Ureter (tissue), 1 donor: ENCODE measurements around the gene RREB1. TPM values are rescaled to one million over a fixed set of nuclear protein-coding genes. Genes with fewer than 3 reads are reported as not detected.
"Not testable (repeated sequence)": the region's sequence is repeated elsewhere in the genome, so short reads cannot be mapped to it uniquely, and the experiment has no call there.

ENCODE experiments used
- DNase-seq: peaks from one replicate; pipeline ENCODE4 v3.0.0-alpha.2; 2020; ENCODE audit warnings: low spot score
- total RNA-seq: library from RNA; stranded (reverse); gene quantifications from one replicate; pipeline ENCODE4 v1.2.4, GENCODE V29; 2023
- donor health status: DM: yes; HTN: yes; CAD: no.

RREB1 gene
- total RNA-seq, 1 donor from 2014 or later, result 74.6 TPM

DNA sequence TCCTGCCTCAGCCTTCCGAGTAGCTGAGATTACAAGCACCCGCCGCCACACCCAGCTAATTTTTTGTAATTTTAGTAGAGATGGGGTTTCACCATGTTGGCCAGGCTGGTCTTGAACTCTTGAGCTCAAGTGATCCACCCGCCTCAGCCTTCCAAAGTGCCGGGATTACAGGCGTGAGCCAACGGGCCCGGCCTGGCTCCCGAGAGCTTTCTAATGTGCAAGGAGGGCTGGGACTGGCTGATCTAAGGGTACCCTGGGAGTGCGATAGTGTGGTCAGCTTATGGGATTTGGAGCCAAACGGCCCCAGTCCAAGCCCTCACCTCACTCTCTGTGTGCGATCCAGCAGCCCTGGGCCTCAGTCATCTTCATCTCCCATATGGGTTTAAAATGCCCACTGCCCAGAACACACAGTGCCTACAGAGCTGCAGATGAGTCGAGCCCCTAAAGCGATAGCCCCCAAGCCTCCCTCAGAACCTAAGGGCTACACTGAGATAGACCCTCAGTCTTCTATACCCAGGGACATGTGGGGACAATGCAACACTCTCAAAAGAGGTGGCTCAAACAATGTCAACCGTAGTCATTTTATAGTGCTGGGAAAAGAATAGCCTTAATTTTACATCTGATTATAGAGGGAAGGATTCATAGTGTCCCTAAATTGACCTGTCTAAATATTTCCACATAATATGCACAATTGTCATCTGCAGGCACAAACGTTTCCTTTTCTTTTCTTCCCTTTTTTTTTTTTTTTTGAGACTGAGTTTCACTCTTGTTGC is 155.2 kb downstream of the RREB1 start:
- no peak for DNase-seq

DNA sequence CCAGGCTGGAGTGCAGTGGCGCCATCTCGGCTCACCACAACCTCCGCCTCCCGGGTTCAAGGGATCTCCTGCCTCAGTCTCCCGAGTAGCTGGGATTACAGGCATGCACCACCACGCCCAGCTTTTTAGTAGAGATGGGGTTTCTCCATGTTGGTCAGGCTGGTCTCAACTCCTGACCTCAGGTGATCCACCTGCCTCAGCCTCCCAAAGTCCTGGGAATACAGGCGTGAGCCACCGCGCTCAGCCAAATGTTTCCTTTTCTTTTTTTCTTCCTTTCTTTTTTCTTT is 155.7 kb downstream of the RREB1 start:
- not testable (repeated sequence) for DNase-seq

DNA sequence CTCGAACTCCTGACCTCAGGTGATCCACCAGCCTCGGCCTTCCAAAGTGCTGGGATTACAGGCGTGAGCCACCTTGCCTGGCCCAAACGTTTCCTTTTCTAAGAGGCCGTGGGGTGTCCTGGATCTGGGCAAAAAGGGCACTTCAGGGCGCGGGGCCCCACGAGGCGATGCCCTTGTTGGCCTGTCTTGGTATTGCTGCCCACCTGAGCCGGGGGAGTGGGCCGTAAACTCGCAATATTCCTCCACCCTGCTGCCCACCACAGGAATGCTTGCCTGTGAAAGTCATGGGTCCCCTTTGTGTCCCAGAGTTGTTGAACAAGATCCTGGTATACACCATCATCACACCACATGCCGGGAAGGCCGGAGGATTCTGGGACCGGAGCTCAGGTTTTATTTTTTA is 156.3 kb downstream of the RREB1 start:
- peak; percentile 35 for DNase-seq

- peak; percentile 17 for DNase-seq
Observed at GRCh38 chr6:7264686-7265384, 157.1 kb downstream of the RREB1 start.

- DNase-seq, result not testable (repeated sequence)
Observed at GRCh38 chr6:7265385-7265726, 157.6 kb downstream of the RREB1 start.

DNA sequence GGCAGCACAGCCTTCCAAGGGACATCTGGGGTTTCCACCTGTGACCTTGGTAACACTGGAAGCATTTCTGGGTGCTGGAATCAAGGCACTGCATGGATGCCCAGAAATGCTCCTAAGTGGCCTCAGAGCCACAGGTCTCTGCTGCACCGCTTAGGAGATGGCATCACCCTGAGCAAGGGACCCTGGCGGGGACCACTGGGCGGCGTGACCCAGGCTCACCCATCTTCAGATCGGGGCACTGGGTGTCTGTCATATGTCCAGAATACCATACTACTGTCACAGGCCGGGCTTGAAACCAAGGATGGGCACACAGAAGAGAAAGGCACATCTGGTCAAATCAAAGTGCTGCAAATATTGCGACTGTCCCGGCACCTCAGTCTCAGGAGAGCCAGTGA is 159.3 kb downstream of the RREB1 start:
- DNase-seq, result no peak

GRCh38 chr6:7267466-7268091 is 159.8 kb downstream of the RREB1 start:
- peak; percentile 91 for DNase-seq

DNA sequence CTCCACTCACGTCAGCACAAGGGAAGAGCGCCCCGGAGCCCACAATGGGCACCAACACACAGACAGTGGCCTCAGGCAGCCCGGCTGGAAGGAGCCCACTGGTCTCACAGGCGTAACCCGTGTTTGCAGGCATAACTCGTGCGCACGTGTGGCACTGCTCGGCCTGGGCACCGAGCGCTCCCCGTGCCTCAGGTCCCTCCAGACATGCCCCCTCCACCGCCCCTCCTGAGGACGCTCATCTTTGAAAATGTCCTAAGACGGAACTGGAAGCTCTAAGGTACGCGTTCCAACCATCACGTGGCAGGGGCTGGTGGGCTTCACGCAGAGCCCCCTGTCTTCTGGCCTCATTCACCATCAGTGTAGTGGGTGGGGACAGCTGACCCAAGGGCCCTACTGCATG is 160.6 kb downstream of the RREB1 start:
- no peak for DNase-seq

- no peak for DNase-seq
Observed at GRCh38 chr6:7268816-7269555, 161.2 kb downstream of the RREB1 start.

GRCh38 chr6:7269816-7270215 is 162.1 kb downstream of the RREB1 start:
- no peak for DNase-seq

DNA sequence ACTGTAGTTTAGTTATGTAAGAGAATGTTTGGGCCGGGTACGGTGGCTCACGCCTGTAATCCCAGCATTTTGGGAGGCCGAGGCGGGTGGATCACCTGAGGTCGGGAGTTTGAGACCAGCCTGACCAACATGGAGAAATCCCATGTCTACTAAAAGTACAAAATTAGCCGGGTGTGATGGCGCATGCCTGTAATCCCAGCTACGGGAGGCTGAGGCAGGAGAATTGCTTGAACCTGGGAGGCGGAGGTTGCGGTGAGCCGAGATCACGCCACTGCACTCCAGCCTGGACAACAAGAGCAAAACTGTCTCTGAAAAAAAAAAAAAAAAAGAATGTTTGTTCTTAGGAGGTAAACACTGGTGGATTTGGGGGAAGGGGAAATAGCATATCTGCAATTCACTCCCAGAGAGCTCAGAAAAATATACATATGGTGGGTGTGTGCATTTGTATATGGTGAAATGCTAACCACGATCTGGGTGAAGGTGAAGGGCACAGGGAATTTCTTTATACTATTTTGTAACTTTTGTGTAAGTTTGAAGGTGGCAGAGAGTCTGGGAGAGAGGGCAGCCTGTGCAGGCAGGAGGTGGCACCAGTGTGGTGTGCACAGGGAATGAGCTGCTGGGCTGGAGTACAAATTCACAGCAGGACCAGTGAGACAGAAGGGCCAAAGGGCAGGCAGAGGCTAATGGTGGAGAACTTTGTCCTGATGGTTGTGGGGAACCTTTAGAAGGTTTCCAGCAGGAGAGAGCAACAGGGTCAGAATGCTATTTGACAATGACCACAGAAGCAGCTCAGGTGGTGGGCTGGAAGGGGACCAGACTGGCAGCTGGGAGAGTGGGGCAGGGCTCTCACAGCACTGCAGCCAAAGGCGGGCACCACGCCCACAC is 162.8 kb downstream of the RREB1 start:
- DNase-seq, result no peak

DNA sequence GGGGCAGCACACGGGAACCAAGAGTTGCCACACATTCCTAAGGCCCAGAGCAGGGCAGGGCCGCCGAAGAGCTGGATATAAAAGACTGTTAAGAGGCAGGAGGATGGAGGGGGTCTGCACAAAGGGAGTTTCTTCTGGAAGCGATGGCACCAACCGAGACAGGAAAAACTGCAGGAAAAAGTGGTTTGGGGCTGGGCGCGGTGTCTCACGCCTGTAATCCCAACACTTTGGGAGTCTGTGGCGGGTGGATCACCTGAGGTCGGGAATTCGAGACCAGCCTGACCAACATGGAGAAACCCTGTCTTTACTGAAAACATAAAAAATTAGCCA is 163.4 kb downstream of the RREB1 start:
- no peak for DNase-seq

- DNase-seq, result no peak
Observed at GRCh38 chr6:7273709-7274108, 165.9 kb downstream of the RREB1 start.

DNA sequence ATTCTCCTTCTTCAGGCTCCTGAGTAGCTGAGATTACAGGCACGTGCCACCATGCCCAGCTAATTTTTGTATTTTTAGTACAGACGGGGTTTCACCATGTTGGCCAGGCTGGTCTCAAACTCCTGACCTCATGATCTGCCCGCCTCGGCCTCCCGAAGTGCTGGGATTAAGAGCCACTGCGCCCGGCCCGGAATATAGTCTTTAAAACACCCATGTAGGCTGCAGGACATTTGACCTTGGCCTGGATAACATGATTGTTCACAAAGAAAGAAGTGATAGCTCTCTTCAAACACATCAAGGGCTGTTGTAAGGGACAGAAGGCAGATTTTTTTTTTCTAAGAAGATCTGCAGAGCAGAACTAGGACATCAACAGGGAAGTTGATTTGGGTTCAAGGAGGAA is 166.8 kb downstream of the RREB1 start:
- not testable (repeated sequence) for DNase-seq

- no peak for DNase-seq
Observed at GRCh38 chr6:7276199-7276524, 168.4 kb downstream of the RREB1 start.

DNA sequence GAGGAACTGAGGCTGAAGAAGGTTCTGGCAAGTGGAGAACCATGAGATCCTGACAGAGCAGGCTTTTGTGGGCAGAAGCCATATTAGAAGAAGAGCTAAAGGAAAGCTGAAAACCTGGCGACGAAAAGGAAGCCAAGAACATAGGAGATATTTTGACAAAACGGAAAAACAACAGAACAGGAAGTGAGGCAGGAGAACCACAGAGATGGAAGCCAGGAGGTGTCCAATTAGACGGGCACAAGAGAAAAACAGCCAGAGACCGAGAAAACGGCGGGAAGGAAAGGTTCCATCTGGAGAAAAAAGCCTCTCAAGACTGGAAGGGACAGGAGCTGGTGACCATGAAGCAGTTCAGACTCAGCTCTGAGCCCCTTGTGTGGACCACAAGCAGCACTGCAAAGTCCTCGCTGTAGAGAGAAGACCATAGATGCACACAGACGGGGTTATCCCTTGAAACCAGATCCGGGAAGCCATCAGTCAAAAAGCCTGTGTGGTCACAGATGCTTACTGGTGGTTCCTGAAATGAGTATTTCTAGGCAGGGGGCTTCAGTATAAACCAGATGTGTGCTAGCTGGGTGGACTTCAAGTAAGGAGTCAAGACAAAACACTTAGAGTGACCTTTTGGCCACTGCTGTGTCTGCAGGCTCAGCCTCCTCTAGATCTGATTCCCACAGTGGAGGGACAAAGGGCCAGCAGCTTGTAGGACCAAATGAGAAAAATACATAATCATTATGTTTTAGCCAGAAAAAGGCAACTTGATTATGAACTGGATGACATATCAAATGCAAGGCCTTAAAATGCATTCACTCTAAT is 174.5 kb downstream of the RREB1 start:
- no peak for DNase-seq

- DNase-seq, result no peak
Observed at GRCh38 chr6:7283676-7284075, 175.9 kb downstream of the RREB1 start.

- DNase-seq, result no peak
Observed at GRCh38 chr6:7285416-7285815, 177.7 kb downstream of the RREB1 start.

GRCh38 chr6:7290079-7290478 is 182.3 kb downstream of the RREB1 start:
- no peak for DNase-seq

DNA sequence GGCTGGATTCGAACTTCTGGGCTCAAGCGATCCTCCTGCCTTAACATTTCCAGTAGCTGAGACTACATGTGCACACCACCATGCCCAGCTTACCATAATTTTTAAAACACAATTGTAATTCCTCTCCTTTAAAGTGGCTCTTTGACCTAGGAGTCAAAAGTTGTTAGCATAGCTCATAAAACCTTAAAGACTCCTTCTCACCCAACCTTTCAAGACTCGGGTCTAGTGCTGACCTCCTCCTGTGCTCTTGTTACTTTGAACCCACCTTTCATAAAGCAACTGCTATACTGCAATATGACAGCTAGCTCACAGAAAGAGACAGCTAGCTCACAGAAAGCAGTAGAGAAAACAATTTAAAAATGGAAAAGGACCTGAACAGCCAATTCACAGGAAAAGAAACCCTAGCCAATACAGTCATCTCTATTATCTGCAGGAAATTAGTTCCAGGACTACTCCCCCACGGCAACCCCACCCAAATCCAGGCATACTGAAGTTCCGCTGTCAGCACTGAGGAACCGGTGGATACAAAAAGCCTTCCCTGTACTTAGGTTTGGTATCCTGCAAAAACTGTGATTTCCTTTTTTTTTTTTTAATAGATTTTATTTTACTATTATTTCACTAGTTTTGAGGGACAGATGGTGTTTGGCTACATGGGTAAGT is 185.0 kb downstream of the RREB1 start:
- no peak for DNase-seq
